NCI-H345 treated with DMSO at 0.1 percent for 48 hours (cell line): ENCODE measurements around the gene RBM20.
"Not testable (repeated sequence)": the region's sequence is repeated elsewhere in the genome, so short reads cannot be mapped to it uniquely, and the experiment has no call there.

ENCODE experiments used
- DNase-seq: peaks from one replicate; lab custom pipeline; 2025; ENCODE audit not compliant: unreplicated experiment; lab: John Stamatoyannopoulos, UW

RBM20 gene

GRCh38 chr10:110643653-110644597 lies at the start of gene RBM20:
Gene RBM20, plus strand, starts transcription at chr10:110644336. Its CDS starts 119 bp downstream, at chr10:110644455.
- DNase-seq, result no peak

GRCh38 chr10:110597476-110597875 lies 46.7 kb upstream of the RBM20 start:
- no peak for DNase-seq

GRCh38 chr10:110600487-110601101 lies 43.5 kb upstream of the RBM20 start:
- DNase-seq, result peak; percentile 13

GRCh38 chr10:110601581-110601980 lies 42.6 kb upstream of the RBM20 start:
- no peak for DNase-seq

- DNase-seq, result no peak
Observed at GRCh38 chr10:110608087-110608486, 36.0 kb upstream of the RBM20 start.

GRCh38 chr10:110609605-110610004 lies 34.5 kb upstream of the RBM20 start:
- no peak for DNase-seq

- peak; percentile 48 for DNase-seq
Observed at GRCh38 chr10:110610308-110610774, 33.8 kb upstream of the RBM20 start.

GRCh38 chr10:110610781-110611180 lies 33.4 kb upstream of the RBM20 start:
- not testable (repeated sequence) for DNase-seq

GRCh38 chr10:110612087-110612486 lies 32.0 kb upstream of the RBM20 start:
- no peak for DNase-seq

- no peak for DNase-seq
Observed at GRCh38 chr10:110612629-110613028, 31.5 kb upstream of the RBM20 start.

GRCh38 chr10:110613341-110613995 lies 30.7 kb upstream of the RBM20 start:
- no peak for DNase-seq

- DNase-seq, result no peak
Observed at GRCh38 chr10:110613996-110614495, 30.1 kb upstream of the RBM20 start.

GRCh38 chr10:110615057-110615747 lies 28.9 kb upstream of the RBM20 start:
- DNase-seq, result no peak

GRCh38 chr10:110616493-110617033 lies 27.6 kb upstream of the RBM20 start:
- no peak for DNase-seq

- peak; percentile 79 for DNase-seq
Observed at GRCh38 chr10:110617425-110618229, 26.5 kb upstream of the RBM20 start.

- DNase-seq, result no peak
Observed at GRCh38 chr10:110618230-110618610, 25.9 kb upstream of the RBM20 start.

- DNase-seq, result peak; percentile 13
Observed at GRCh38 chr10:110619514-110620397, 24.4 kb upstream of the RBM20 start.

- no peak for DNase-seq
Observed at GRCh38 chr10:110620398-110620719, 23.8 kb upstream of the RBM20 start.

- DNase-seq, result not testable (repeated sequence)
Observed at GRCh38 chr10:110623316-110623715, 20.8 kb upstream of the RBM20 start.
